22Rv1 (cell line): ENCODE data around the gene SORBS1.

Experiments used
- H3K27ac ChIP-seq: fragments of 450-650 bp; 2 replicates; pipeline ENCODE4 v1.5.1; 2017
- CTCF ChIP-seq: fragments of 450-650 bp; IDR thresholded peaks from 2 replicates; pipeline ENCODE4 v1.5.1; 2017; ENCODE audit warnings: mild to moderate bottlenecking
- ZFX ChIP-seq: fragments of 450-650 bp; IDR thresholded peaks from 2 replicates; pipeline ENCODE4 v1.6.1; 2017; ENCODE audit warnings: antibody characterized with exemption, borderline replicate concordance

SORBS1 gene

GRCh38 chr10:95547197-95547596 is 14.0 kb downstream of the SORBS1 start:
- TF ChIP-seq ZFX (no peak), CTCF (no peak)
- H3K27ac ChIP-seq = no peak overlapping the region

GRCh38 chr10:95545981-95546380 is 15.2 kb downstream of the SORBS1 start:
- no peak overlapping the region for H3K27ac ChIP-seq
- TF ChIP-seq CTCF = no peak
- no peak for TF ChIP-seq ZFX

GRCh38 chr10:95544783-95545500 is 16.2 kb downstream of the SORBS1 start:
- TF ChIP-seq CTCF (no peak), ZFX (no peak)
- H3K27ac ChIP-seq = no peak overlapping the region

- peak overlapping the region; percentile 56; the same call in 1 of the 2 replicates for H3K27ac ChIP-seq
- TF ChIP-seq CTCF (no peak), ZFX (no peak)
Measured at GRCh38 chr10:95543459-95543858, 17.7 kb downstream of the SORBS1 start.

- H3K27ac ChIP-seq = peak overlapping the region; percentile 56
- TF ChIP-seq ZFX (no peak), CTCF (no peak)
Measured at GRCh38 chr10:95542761-95543160, 18.4 kb downstream of the SORBS1 start.

GRCh38 chr10:95542330-95542729 is 18.8 kb downstream of the SORBS1 start:
- TF ChIP-seq CTCF (no peak), ZFX (no peak)
- H3K27ac ChIP-seq = peak overlapping the region; percentile 56

- H3K27ac ChIP-seq = no peak overlapping the region
- no peak for TF ChIP-seq ZFX
Measured at GRCh38 chr10:95540514-95541052, 20.6 kb downstream of the SORBS1 start.
